ENCODE results near the gene ZFPL1.

Gene ZFPL1

DNA sequence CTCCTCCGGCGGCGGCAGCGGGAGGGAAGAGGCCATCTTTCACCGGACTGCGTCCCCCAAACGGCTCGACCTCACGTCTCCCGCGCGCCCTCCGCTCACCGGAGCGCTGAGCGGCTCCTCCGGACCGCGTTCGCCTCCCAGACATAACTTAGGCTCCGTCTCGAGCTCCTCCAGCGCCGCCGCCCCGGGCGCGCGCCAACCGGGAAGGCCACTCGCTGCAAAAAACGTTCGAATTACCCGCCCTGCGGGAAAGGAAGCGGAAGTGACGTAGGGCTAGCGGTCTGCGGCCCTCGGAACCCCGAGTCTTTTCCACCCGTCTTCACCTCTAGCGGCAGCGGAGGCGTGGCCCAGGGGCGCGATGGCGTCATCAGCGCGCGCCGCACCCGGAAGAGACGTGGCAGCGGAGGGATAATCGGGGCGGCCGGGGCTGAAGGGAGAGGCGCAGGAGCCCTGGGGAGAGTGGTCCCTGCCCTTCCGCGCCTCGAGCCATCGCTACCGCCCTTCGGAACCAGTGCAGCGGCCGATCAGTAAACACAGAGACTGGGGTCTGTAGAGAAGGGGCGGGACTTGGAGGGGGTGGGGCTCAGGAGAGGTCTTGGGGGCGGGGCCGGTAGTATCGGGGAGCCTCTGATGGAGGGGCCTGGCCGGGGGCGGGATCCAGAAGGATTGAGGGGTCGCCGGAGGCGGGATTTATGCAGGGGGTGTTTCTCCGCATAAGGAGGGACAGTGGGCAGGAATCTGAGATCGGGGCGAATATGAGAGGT, at the start of gene ZFPL1, which contains the start of gene CDCA5:
Gene ZFPL1 (plus strand): TSS at position 389 of the 764 bp plus-strand sequence. CDS start 477 bp downstream, outside the sequence.
Gene CDCA5 (minus strand): TSS at position 207 of the 764 bp plus-strand sequence. CDS start 62 bp downstream, at position 145.
- H3K4me3 ChIP-seq (ENCODE audit: low read depth, low read length) = peak within 1 kb of the TSS; percentile 99
- TF ChIP-seq, protein P1, sequence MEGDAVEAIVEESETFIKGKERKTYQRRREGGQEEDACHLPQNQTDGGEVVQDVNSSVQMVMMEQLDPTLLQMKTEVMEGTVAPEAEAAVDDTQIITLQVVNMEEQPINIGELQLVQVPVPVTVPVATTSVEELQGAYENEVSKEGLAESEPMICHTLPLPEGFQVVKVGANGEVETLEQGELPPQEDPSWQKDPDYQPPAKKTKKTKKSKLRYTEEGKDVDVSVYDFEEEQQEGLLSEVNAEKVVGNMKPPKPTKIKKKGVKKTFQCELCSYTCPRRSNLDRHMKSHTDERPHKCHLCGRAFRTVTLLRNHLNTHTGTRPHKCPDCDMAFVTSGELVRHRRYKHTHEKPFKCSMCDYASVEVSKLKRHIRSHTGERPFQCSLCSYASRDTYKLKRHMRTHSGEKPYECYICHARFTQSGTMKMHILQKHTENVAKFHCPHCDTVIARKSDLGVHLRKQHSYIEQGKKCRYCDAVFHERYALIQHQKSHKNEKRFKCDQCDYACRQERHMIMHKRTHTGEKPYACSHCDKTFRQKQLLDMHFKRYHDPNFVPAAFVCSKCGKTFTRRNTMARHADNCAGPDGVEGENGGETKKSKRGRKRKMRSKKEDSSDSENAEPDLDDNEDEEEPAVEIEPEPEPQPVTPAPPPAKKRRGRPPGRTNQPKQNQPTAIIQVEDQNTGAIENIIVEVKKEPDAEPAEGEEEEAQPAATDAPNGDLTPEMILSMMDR (IDR thresholded peaks at IDR 0.05; ENCODE audit: control insufficient read depth, extremely low read depth, insufficient read depth) = no peak
- peak; percentile 82 for DNase-seq (ENCODE audit: low read depth)

DNA sequence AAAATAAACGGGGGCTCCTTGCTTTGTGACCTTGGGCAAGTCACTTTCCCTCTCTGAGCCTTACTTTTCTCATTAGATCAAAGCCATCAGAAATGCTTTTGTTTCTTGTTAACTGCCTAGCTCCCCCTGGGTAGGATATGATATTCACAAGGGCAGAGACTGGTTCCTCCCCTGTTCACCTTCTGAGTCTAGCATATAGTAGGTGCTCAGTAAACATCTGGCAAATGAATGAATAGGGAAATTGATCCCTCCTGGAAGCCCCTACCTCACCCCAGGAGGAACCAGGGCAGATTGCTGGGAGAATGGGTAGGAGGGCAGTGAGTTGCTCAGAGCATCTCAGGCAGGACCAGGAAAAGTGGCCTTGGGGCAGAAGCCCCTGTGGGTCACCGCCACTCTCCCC, 49.6 kb upstream of the ZFPL1 start:
- no peak overlapping the region for H3K4me3 ChIP-seq (ENCODE audit: low read depth, low read length)
- DNase-seq (ENCODE audit: low read depth) = no peak
- TF ChIP-seq, protein P1 (IDR thresholded peaks at IDR 0.05; ENCODE audit: control insufficient read depth, extremely low read depth, insufficient read depth) = no peak

DNA sequence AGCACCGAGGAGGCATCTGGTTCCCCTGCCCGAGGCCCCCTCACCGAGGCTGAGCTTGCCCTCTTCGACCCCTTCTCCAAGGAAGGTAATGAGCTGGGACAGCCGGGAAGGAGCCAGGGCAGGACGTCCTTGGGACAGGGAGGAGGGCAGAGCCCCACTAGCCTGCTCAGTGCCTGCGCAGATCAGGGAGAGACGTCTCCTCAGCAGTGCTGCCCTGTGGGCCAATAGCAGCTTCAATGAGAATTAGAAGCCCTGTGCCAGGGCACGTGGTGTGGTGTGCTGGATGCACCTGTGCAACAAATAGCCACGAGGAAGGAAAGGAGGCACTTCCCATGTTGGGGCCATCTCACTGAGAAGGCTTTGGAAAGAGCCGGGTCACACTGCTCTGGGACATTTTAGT, 48.4 kb upstream of the ZFPL1 start:
- H3K4me3 ChIP-seq (ENCODE audit: low read depth, low read length) = no peak overlapping the region
- TF ChIP-seq, protein P1 (IDR thresholded peaks at IDR 0.05; ENCODE audit: control insufficient read depth, extremely low read depth, insufficient read depth) = no peak
- no peak for DNase-seq (ENCODE audit: low read depth)

DNA sequence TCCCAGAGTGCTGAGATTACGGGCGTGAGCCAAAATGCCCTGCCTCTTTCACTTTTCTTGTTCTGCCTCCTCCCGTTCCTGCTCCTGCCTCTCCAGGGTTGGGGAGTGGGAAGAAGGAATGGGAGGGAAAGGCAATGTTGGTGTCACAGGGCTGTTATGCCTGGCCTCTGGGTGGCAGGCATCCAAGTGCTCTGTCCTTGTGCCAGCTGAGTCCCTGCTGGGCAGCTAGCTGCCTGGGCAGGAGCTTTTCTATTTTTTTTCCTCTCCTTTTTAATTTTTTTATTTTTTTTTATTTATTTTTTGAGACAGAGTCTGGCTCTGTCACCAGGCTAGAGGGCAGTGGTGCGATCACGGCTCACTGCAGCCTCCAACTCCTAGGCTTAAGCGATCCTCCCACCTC, 47.1 kb upstream of the ZFPL1 start:
- peak; percentile 76 for DNase-seq (ENCODE audit: low read depth)
- TF ChIP-seq, protein P1 (IDR thresholded peaks at IDR 0.05; ENCODE audit: control insufficient read depth, extremely low read depth, insufficient read depth) = peak; percentile 26; the same call in 1 of the 2 replicates
- no peak overlapping the region for H3K4me3 ChIP-seq (ENCODE audit: low read depth, low read length)

DNA sequence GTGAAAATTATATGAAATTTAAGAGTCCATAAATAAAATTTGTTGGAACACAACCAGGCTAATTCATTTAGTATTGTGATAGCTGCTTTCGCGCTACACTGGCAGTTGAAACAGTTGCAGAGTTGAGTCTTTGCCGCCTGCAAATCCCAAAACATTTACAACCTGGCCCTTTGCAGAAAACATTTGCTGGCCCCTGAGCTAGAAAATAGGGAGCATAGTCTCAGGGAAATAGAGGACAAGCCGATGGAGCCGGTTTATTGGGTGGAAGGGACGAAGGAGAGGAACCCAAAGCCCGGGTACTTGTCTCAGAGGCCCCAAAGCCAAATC, 43.5 kb upstream of the ZFPL1 start:
- DNase-seq (ENCODE audit: low read depth) = no peak
- TF ChIP-seq, protein P1 (IDR thresholded peaks at IDR 0.05; ENCODE audit: control insufficient read depth, extremely low read depth, insufficient read depth) = no peak
- H3K4me3 ChIP-seq (ENCODE audit: low read depth, low read length) = peak overlapping the region; percentile 85

DNA sequence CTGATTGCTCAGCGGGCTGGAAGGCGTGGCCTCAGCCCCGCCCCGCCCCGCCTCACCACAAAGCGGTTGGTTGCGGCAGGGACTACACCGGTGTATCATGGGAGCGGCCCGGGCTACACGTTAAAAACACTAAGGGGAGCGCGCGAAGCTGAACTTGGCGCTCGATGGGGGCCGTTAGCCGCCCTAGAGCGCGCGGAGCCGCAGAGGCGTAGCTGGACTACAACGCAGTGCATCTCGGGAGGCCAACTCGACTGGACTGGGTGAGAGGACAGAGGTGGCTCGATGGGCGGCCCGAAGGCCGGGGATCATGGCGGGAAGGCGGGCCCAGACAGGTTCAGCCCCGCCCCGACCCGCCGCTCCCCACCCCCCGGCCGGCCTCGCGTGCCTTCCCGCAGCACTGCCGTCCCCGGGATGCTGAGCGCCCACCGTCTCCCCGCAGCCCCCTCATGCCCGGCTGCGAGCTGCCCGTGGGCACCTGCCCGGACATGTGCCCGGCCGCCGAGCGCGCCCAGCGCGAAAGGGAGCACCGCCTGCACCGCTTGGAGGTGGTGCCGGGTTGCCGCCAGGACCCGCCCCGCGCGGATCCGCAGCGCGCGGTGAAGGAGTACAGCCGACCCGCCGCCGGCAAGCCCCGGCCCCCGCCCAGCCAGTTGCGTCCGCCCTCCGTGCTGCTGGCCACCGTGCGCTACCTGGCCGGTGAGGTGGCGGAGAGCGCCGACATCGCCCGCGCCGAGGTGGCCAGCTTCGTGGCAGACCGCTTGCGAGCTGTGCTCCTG, 43.0 kb upstream of the ZFPL1 start, which contains the start of gene SAC3D1:
Gene SAC3D1 (plus strand): TSS at position 364 of the 776 bp plus-strand sequence. CDS start 83 bp downstream, at position 447.
- peak; percentile 90 for DNase-seq (ENCODE audit: low read depth)
- TF ChIP-seq, protein P1 (IDR thresholded peaks at IDR 0.05; ENCODE audit: control insufficient read depth, extremely low read depth, insufficient read depth) = no peak
- peak within 1 kb of the TSS; percentile 85 for H3K4me3 ChIP-seq (ENCODE audit: low read depth, low read length)

Measured in LNCaP clone FGC (cell line).